Activated naive CD8-positive, alpha-beta T cell treated with anti-CD3 and anti-CD28 coated beads, Interleukin-2, amount 50 U/mL, for 24 hours (primary cell): ENCODE measurements around the gene CACNA1A.
"Not testable (repeated sequence)": the region's sequence is repeated elsewhere in the genome, so short reads cannot be mapped to it uniquely, and the experiment has no call there.

Experiments
- ATAC-seq: fragments of 150-1000 bp; cut with Tn5 transposase; one replicate; pipeline ENCODE4 v1.10.0; 2021
- DNase-seq: peaks from one replicate; pipeline ENCODE4 v3.0.0; 2021
- H3K27ac Mint-ChIP-seq: one replicate; pipeline ENCODE4 v1.8.0; 2021; ENCODE audit warnings: mild to moderate bottlenecking, mixed read lengths
- H3K27me3 Mint-ChIP-seq: one replicate; pipeline ENCODE4 v1.8.0; 2021; ENCODE audit warnings: mixed read lengths
- H3K36me3 Mint-ChIP-seq: one replicate; pipeline ENCODE4 v1.8.0; 2021; ENCODE audit warnings: low read depth, mixed read lengths
- H3K4me1 Mint-ChIP-seq: one replicate; pipeline ENCODE4 v1.8.0; 2021; ENCODE audit warnings: mixed read lengths
- H3K4me3 Mint-ChIP-seq: one replicate; pipeline ENCODE4 v1.8.0; 2021; ENCODE audit warnings: mild to moderate bottlenecking, moderate library complexity, mixed read lengths
- H3K9me3 Mint-ChIP-seq: one replicate; pipeline ENCODE4 v1.8.0; 2021; ENCODE audit warnings: mixed read lengths

CACNA1A gene

DNA sequence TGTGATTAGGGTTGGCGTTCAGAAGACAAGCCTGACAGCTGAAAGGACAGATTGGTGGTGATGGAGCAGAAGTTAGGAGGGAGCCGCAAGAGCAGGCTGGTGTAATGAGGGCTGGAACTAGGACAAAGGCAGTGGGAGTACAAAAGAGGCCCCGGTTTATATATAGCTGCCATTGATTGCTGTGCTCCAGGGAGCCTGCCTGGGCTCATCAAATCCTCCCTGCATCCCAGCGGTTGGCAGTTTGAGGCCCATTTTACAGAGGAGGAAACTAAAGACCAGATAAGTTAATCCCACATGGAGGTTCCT, 123.7 kb downstream of the CACNA1A start:
- no peak overlapping the region for H3K27ac Mint-ChIP-seq

DNA sequence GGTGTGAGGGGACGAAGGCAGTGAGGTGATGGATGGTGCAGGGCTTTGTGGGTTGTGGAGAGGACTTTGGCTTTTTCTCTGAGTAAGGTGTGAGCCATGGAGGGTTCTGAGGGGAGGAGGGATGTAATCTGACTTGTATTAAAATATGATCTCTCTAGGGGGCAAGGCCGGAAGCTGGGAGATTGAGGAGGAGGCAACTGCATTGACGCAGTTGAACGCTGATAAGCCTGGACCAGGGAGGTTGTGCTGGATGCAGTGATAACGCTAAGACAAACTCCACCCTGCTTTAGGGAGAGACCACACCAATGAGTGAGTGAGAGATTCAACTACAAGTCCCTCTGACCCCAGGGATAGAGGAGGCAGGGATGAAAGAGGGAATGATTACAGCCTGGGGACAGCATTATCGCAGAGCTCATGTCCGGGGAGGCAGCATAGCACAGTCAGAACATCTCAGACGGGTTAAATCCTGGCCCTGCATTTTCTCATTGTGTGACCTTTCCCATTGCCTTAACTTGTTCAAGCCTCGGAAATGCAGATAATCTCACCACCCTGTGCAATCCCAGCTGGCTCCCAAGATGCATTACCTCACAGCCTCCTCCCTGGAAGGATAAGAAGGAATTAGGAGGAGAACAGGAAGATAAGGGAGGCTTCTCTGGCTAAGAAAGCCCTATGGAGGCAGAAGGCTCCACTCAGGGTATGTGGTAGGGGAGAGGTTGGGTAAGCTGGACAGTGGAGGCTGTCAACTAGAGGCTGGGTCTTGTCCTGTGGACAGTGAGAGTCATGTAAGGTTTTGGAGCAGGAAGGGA, 124.2 kb downstream of the CACNA1A start:
- Mint-ChIP-seq H3K9me3 (no peaks in the 10 kb centered on the region), H3K36me3 (no peaks in the 10 kb centered on the region), H3K27me3 (no peaks in the 10 kb centered on the region), H3K4me1 (no peaks in the 10 kb centered on the region), H3K4me3 (no peak overlapping the region), H3K27ac (no peak overlapping the region)
- DNase-seq (no peak), ATAC-seq (no peak)

More for the DNA sequence above, 123.7 kb downstream of the CACNA1A start:
- H3K27me3 Mint-ChIP-seq, result no peaks in the 10 kb centered on the region
- H3K36me3 Mint-ChIP-seq, result no peaks in the 10 kb centered on the region
- H3K9me3 Mint-ChIP-seq, result no peaks in the 10 kb centered on the region
- ATAC-seq (no peak), DNase-seq (no peak)
- no peaks in the 10 kb centered on the region for H3K4me1 Mint-ChIP-seq
- H3K4me3 Mint-ChIP-seq, result no peak overlapping the region

DNA sequence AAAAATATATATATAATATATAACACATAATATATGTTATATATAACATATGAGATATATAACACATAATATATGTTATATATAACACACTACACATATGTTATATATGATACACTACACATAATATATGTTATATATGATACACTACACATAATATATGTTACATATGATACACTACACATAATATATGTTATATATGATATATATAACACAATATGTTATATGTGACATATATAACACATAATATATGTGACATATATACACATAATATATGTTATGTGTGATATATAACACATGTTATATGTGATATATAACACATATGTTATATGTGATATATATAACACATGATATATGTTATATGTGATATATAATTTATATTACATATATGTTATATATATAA, 129.7 kb downstream of the CACNA1A start:
- no peaks in the 10 kb centered on the region for H3K9me3 Mint-ChIP-seq

DNA sequence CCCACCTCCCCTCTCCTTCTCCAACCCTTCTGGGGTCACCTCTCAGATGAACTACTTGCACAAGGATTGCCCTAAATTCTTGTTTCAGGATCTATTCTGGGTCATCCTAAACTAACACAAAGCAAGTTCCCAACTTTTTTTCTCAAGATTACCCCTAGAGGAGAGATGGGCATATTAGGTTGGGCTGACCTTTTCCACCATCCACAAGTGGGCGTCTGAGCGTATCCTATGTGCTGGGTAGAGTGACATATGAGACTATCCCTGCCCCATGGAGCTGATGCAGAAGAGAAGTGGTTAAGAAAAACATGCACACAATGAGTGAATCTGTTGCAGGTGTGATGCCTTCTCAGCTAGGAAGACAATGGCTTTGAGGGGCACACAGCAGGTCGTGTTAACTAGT, 132.7 kb downstream of the CACNA1A start:
- Mint-ChIP-seq H3K27me3 (no peaks in the 10 kb centered on the region), H3K4me3 (no peak overlapping the region), H3K27ac (no peak overlapping the region), H3K4me1 (no peaks in the 10 kb centered on the region), H3K36me3 (no peaks in the 10 kb centered on the region), H3K9me3 (no peaks in the 10 kb centered on the region)
- no peak for ATAC-seq
- DNase-seq, result no peak

More for the DNA sequence above, 129.7 kb downstream of the CACNA1A start:
- H3K27me3 Mint-ChIP-seq, result no peaks in the 10 kb centered on the region
- ATAC-seq, result no peak
- H3K36me3 Mint-ChIP-seq, result no peaks in the 10 kb centered on the region
- H3K4me3 Mint-ChIP-seq, result no peak overlapping the region
- no peaks in the 10 kb centered on the region for H3K4me1 Mint-ChIP-seq
- no peak overlapping the region for H3K27ac Mint-ChIP-seq
- no peak for DNase-seq

DNA sequence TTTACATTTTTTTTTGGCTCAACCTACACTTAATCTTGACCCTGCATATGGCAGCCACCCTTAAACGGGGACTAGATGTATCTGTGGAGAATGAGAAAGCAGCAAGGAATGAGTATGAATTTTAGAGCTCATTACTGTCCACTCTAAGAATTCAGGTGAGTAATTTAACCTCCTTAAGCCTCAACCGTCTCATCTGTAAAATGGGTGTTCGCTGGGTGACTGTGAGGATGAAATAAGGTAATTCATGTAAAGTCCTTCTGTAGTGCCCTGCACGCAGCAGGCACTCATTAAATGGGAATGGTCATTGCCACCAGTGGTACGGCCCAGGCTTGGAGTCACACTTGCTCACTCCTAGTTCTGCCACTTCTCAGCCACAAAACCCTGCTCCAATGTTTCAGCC, 135.3 kb downstream of the CACNA1A start:
- Mint-ChIP-seq H3K36me3 (no peaks in the 10 kb centered on the region), H3K4me1 (no peaks in the 10 kb centered on the region)

DNA sequence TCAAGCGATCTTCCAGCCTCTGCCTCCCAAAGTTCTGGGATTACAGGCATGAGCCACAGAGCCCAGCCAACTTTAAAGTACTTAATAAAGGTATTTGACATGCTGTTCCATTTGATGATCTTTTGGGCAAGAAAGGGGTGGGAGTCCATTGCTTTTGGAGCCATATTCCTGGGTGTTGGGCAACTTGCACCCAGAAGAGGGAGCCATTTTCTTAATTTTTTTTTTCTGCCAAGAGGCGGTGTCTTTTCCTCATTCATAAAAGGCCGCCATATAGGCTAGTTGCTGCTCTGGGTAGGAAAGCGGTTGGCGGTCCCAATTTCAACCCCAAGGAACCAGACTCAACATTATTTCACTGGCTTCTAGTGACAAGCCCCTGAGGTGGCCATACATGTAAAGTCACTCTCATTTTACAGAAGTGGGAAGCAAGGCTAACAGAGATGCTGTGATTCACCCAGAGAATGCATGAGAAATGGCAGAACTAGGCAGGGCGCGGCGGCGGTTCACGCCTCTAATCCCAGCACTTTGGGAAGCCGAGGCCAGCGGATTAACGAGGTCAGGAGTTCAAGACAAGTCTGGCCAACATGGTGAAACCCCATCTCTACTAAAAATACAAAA, 139.6 kb downstream of the CACNA1A start:
- no peaks in the 10 kb centered on the region for H3K36me3 Mint-ChIP-seq
- no peaks in the 10 kb centered on the region for H3K9me3 Mint-ChIP-seq
- no peaks in the 10 kb centered on the region for H3K4me1 Mint-ChIP-seq
- H3K27ac Mint-ChIP-seq, result no peak overlapping the region
- no peak overlapping the region for H3K4me3 Mint-ChIP-seq
- DNase-seq (no peak), ATAC-seq (no peak)
- H3K27me3 Mint-ChIP-seq, result peaks cover 10% of the 10 kb centered on the region

More for the DNA sequence above, 135.3 kb downstream of the CACNA1A start:
- ATAC-seq (no peak), DNase-seq (no peak)
- no peaks in the 10 kb centered on the region for H3K9me3 Mint-ChIP-seq
- no peaks in the 10 kb centered on the region for H3K27me3 Mint-ChIP-seq
- no peak overlapping the region for H3K4me3 Mint-ChIP-seq
- no peak overlapping the region for H3K27ac Mint-ChIP-seq

DNA sequence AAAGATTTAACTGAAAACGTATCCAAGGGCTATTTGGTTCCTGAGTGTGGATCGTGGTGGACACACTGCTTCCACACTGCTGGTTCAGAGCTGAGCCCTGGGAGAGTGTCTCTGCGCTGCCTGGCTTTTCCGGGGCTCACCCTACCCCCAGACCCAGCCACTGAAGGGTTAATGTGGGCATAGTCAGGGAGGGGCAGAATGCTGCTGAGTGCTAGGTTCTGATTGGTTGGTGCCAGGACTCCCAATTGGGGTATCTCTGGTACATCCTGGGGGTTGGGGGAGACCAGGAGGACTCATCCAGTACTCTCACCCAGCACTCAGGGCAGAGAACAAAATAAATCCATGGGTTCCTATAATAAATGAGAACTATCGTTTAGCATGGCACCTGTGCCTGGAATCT, 142.3 kb downstream of the CACNA1A start:
- H3K9me3 Mint-ChIP-seq, result peaks cover 10% of the 10 kb centered on the region
- ATAC-seq, result no peak
- H3K36me3 Mint-ChIP-seq, result no peaks in the 10 kb centered on the region
- no peak overlapping the region for H3K27ac Mint-ChIP-seq
- no peaks in the 10 kb centered on the region for H3K4me1 Mint-ChIP-seq
- H3K4me3 Mint-ChIP-seq, result no peak overlapping the region
- DNase-seq, result no peak
- peaks cover 19% of the 10 kb centered on the region for H3K27me3 Mint-ChIP-seq

DNA sequence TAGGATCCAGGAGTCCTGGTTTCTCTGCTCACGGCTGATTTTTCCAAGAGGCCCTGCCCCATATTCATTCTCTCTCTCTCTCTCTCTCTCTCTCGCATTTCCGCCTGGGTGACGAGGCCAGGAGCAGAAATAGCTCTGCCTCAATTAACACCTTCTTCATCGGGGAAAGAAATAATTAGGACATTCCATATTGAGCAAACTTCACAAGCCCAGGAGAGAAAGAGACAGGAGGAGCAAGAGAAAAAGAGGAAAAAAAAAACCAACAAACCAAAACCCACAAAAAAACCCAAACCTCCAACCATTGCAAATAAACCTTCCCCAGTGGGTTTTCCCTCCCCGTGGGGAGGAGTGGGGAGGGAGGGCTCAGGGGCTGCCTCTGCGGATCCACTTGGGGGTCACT, 143.0 kb downstream of the CACNA1A start:
- H3K36me3 Mint-ChIP-seq, result no peaks in the 10 kb centered on the region
- H3K9me3 Mint-ChIP-seq, result peaks cover 16% of the 10 kb centered on the region
- H3K27ac Mint-ChIP-seq, result no peak overlapping the region
- H3K27me3 Mint-ChIP-seq, result peaks cover 25% of the 10 kb centered on the region
- ATAC-seq (no peak), DNase-seq (no peak)
- no peak overlapping the region for H3K4me3 Mint-ChIP-seq
- H3K4me1 Mint-ChIP-seq, result no peaks in the 10 kb centered on the region

DNA sequence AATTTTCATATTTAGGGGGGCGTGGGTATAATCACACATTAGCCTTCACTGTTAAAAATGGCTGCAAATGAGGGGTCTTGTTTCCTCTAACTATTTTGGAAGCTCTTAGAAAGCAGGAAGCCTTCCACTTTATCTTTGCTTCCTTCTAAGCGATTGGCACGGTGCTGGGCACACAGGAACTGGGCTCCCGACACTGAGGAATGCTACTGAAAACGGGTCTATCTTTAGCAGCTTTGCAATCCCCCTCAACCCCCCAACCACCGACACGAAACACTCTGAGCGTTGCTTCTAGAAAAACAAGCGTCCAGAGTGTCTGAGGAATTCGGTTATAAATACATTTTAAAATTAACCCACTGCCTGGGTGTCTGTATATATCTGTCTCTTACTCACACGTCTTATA, 143.6 kb downstream of the CACNA1A start:
- ATAC-seq (no peak), DNase-seq (no peak)
- H3K27me3 Mint-ChIP-seq, result peaks cover 25% of the 10 kb centered on the region
- no peak overlapping the region for H3K4me3 Mint-ChIP-seq
- peaks cover 16% of the 10 kb centered on the region for H3K9me3 Mint-ChIP-seq
- H3K36me3 Mint-ChIP-seq, result no peaks in the 10 kb centered on the region
- no peak overlapping the region for H3K27ac Mint-ChIP-seq
- H3K4me1 Mint-ChIP-seq, result no peaks in the 10 kb centered on the region

DNA sequence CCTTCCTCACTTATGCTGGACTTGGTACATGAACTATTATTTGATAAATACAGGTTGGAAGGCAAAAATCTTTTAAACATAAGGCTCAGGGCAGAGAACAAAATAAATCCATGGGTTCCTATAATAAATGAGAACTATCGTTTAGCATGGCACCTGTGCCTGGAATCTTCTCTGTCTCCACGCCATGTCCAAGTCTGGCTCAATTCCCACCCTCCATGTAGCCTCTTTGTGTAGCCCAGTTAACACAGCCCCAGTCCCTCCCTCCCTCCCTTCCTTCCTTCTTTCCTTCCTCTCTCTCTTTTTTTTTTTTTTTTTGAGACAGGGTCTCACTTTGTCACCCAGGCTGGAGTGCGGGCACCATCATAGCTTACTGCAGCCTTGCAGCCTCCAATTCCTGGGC, 144.6 kb downstream of the CACNA1A start:
- H3K9me3 Mint-ChIP-seq, result peaks cover 16% of the 10 kb centered on the region
- not testable (repeated sequence) for H3K27ac Mint-ChIP-seq, DNase-seq, H3K4me3 Mint-ChIP-seq, H3K4me1 Mint-ChIP-seq, ATAC-seq, H3K36me3 Mint-ChIP-seq
- H3K27me3 Mint-ChIP-seq, result peaks cover 25% of the 10 kb centered on the region

DNA sequence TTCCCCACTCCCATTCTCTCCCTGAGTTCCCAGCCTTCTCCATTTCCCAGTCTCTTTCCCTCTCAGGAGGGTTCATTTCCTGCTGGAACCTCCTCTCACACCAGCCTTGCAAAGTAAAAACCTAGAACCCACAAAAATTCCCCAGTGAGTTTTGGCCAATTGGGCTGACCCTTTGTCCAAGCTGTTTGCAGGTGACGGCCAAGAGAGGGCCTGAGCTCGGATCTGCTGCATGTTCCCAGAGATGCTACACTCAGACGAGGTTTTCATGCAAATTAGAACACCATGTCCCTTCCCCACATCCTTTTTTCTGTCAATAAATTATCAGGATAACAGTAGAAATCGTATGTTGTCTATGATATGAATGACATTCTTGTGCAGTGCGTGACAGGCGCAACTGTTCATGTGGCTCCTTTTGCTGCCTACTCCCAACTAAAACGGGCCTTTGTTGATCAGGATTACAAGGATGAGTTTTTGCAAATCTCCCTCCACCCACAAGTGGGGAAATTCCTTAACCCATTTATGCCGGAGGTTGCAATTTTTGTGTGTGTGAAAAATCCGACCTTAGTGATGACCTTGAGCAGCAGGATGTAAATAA, 149.5 kb downstream of the CACNA1A start:
- Mint-ChIP-seq H3K36me3 (no peaks in the 10 kb centered on the region), H3K27ac (no peak overlapping the region), H3K4me3 (no peak overlapping the region), H3K4me1 (no peaks in the 10 kb centered on the region), H3K9me3 (peaks cover 16% of the 10 kb centered on the region), H3K27me3 (peaks cover 34% of the 10 kb centered on the region)
- ATAC-seq, result no peak
- DNase-seq, result no peak

DNA sequence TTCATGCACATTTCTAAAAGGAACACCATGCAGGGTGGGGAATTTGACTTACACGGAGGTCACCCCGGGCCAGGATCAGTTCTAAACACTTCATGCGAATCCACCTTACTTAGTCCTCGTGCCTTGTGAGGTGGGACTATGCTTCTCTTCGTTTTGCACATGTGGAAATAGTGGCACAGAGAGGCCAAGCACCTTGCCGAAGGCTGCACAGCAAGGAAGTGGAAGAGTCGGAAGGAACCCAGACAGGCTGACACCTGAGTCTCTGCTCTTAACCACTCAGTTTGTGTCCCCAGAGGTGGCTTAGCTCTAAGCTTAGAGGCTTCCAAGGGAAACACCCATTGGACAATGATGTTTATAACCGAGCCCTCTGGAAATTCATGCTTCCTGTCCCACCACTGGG, 150.1 kb downstream of the CACNA1A start:
- Mint-ChIP-seq H3K9me3 (peaks cover 16% of the 10 kb centered on the region), H3K4me3 (no peak overlapping the region), H3K27ac (no peak overlapping the region), H3K36me3 (no peaks in the 10 kb centered on the region), H3K27me3 (peaks cover 31% of the 10 kb centered on the region), H3K4me1 (no peaks in the 10 kb centered on the region)
- DNase-seq, result no peak
- ATAC-seq, result no peak

DNA sequence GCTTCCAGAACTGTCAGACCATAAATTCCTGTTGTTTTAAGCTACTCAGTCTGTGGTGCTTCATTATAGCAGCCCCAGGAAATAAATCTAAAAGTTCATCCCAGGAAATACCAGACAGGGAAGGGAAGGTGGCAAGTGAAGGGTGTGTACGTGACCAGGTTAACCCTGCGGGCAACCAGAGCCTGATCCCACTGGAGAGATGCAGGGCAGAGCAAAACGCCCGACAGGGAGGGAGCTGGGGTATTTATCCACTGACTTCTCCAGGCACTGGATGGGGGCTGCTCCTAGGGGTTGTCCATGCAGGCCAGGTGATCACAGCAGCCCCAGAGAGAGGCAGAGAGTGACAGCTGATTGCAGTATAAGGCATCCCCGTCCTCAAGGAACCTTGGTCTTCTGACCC, 150.9 kb downstream of the CACNA1A start:
- Mint-ChIP-seq H3K27me3 (peaks cover 27% of the 10 kb centered on the region), H3K4me3 (no peak overlapping the region), H3K36me3 (no peaks in the 10 kb centered on the region), H3K9me3 (peaks cover 16% of the 10 kb centered on the region), H3K27ac (no peak overlapping the region), H3K4me1 (no peaks in the 10 kb centered on the region)
- DNase-seq (no peak), ATAC-seq (no peak)

DNA sequence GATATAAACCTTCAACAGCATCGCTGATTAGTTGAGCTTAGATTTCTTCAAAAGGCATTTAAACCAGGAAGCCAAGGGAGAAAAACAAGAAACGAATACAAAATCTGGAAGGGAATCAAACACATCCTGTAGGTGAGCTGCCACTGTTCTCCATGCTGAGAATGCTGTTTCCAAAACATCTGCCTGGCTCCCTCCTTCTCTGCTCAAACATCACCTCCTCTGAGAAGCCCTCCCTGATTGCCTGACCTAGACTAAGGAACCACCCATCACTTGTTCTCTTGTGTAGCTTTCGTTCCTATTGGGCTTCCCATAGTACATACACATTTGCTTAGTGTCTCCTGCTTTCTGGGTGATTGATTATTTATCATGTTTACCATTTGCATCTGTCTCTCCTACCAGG, 152.7 kb downstream of the CACNA1A start:
- no peak for ATAC-seq
- no peak for DNase-seq
- Mint-ChIP-seq H3K27me3 (peaks cover 20% of the 10 kb centered on the region), H3K4me3 (no peak overlapping the region), H3K4me1 (no peaks in the 10 kb centered on the region), H3K27ac (no peak overlapping the region), H3K9me3 (peaks cover 4% of the 10 kb centered on the region), H3K36me3 (no peaks in the 10 kb centered on the region)

DNA sequence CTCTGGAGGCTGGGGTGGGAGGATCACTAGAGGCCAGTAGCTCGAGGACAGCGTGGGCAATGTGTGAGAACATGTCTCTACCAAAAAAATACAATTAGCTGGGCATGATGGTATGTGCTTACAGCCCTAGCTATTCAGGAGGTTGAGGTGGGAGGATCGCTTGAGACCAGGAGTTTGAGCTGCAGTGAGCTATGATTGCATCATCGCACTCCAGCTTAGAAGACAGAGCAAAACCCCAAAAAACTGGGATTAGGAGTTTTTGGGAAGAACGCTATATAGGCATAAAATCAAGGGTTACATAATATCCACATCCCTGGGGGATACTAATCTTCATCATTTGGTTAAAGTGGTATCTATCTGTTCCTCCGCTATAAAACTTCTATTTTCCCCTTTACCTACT, 155.5 kb downstream of the CACNA1A start:
- H3K27me3 Mint-ChIP-seq, result peaks cover 20% of the 10 kb centered on the region
- H3K36me3 Mint-ChIP-seq, result no peaks in the 10 kb centered on the region
- H3K27ac Mint-ChIP-seq, result no peak overlapping the region
- H3K4me1 Mint-ChIP-seq, result no peaks in the 10 kb centered on the region
- DNase-seq (no peak), ATAC-seq (no peak)
- H3K9me3 Mint-ChIP-seq, result no peaks in the 10 kb centered on the region
- H3K4me3 Mint-ChIP-seq, result no peak overlapping the region
